ENCODE measurements around the gene WDR5.

GRCh38 chr9:134208981-134209725 lies 73.3 kb downstream of the WDR5 start:
- TF ChIP-seq CTCF (IDR thresholded peaks at IDR 0.05) (no peak), RELA (CRISPR knock-in tag; IDR thresholded peaks at IDR 0.05; ENCODE audit: borderline replicate concordance) (no peak), E2F1 (CRISPR knock-in tag; IDR thresholded peaks at IDR 0.05) (no peak), AFF4 (CRISPR knock-in tag; IDR thresholded peaks at IDR 0.05; ENCODE audit: borderline replicate concordance) (no peak), E2F4 (CRISPR knock-in tag; IDR thresholded peaks at IDR 0.05; ENCODE audit: borderline replicate concordance, low read depth) (no peak), ZNF121 (CRISPR knock-in tag; IDR thresholded peaks at IDR 0.05) (no peak), ELF4 (CRISPR knock-in tag; IDR thresholded peaks at IDR 0.05; ENCODE audit: low read depth) (no peak), FOXK1 (CRISPR knock-in tag; IDR thresholded peaks at IDR 0.05) (no peak), E2F5 (CRISPR knock-in tag; IDR thresholded peaks at IDR 0.05) (no peak), MAX (CRISPR knock-in tag; IDR thresholded peaks at IDR 0.05) (no peak), AR (CRISPR knock-in tag; IDR thresholded peaks at IDR 0.05) (no peak), ATF3 (CRISPR knock-in tag; conservative IDR thresholded peaks at IDR 0.05) (no peak), TCF7 (CRISPR knock-in tag; IDR thresholded peaks at IDR 0.05; ENCODE audit: low read depth) (no peak)
